Epithelial cell of alveolus of lung (primary cell): ENCODE data around the gene MRPS2. TPM values are rescaled to one million over a fixed set of nuclear protein-coding genes. Genes with fewer than 3 reads are reported as not detected.

Source experiments
- total RNA-seq: library from RNA; depleted of rRNA; stranded (reverse); fragments of >200 nt; gene quantifications from 2 replicates; pipeline ENCODE4 v1.2.1, GENCODE V29; 2015

The MRPS2 gene
- 45.4 and 56.5 TPM in 2 replicates for total RNA-seq

DNA sequence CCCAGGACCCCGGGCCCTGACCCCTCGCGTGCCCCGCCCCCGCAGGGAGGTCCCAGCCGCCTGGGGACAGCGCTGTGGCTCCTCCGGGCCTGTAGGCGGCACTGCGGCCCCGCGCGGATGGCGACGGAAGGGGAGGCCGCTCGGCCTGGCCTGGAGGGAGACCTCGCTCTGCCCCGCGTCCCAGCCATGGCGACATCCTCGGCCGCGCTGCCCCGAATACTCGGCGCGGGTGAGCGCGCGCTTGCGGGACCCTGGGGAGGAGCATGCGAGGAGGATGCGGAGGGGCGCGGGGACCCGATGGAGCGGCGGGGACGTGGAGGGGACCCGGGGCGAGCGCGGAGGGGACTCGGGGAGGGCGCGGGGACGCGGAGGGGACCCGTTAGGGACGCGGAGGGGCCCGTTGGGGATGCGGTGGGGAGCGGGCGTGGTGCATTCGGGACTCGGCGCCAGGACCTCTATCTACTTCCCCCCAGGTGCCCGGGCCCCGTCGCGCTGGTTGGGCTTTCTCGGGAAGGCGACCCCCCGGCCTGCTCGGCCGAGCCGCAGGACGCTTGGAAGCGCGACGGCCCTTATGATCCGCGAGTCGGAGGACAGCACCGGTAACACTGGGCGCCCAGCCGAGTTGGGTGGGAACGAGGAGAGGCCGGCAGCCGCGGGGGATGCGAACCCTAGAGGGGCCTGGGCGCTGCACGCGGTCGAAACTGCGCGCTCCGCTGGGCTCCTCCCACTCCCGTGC lies at the start of gene MRPS2:
Gene MRPS2, plus strand, starts transcription at position 158 of the 736 bp plus-strand sequence. Its CDS starts 29 bp downstream, at position 187.

DNA sequence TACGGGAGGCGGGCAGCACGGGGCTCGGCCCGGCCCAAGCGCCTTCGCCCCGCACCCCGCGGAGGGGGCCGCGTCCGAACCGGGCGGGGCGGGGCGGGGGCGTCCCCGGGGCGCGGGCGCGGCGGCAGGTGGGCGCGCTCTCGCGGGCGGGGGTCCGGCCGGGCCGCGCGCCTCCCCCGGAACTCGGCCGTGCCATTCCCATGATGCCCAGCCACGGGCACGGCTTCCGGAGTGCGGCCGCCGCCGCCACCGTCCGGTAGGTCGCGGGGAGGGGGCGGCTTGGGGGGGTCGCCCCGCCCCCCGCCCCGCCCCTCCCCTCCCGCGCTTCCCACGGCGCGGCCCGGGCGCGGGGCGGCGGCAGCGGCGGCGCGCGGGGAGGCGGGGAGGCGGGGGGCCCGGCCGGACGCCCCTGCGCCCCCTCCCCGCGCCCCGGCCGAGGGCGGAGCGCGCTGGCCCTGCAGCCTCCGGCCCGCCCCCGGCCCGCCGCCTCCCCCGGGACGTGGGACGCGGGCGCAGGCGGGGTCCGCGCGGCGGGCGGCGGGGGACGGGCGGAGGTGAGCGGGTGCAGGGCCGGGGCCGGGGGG lies 20.9 kb upstream of the MRPS2 start, which contains the start of gene PPP1R26:
Gene PPP1R26, plus strand, starts transcription at position 314 of the 584 bp plus-strand sequence. CDS start 4,729 bp downstream, outside the sequence.

DNA sequence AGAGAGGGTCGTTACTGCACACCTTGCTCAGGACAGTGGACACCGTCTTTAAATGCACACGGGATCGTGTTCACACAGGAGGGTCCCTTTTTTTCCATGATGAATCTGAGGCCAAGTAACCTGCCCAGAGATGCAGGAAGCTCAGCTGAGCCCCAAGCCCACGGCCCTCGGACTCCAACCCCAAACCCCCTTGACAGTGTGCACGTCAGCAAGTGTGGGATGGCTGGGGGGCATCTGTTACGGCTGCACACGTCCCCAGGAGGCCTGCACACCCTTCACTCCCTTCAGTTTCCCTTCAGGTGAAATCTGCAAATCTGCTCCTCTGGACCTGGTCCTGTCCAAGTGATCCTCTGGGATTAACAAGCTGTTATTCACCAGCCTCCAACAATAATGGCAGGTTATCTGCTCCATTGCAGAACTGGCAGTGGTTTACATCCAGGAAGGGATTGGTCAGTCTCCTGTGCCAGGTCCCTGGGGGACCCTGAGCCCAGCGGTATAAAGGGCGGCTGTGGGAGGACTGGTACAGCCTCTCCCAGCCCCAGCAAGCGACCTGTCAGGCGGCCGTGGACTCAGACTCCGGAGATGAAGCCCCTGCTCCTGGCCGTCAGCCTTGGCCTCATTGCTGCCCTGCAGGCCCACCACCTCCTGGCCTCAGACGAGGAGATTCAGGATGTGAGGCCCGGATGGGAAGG lies 20.6 kb downstream of the MRPS2 start, which contains the start of gene LCN1:
Gene LCN1, plus strand, starts transcription at position 525 of the 692 bp plus-strand sequence. Its CDS starts 58 bp downstream, at position 583.

DNA sequence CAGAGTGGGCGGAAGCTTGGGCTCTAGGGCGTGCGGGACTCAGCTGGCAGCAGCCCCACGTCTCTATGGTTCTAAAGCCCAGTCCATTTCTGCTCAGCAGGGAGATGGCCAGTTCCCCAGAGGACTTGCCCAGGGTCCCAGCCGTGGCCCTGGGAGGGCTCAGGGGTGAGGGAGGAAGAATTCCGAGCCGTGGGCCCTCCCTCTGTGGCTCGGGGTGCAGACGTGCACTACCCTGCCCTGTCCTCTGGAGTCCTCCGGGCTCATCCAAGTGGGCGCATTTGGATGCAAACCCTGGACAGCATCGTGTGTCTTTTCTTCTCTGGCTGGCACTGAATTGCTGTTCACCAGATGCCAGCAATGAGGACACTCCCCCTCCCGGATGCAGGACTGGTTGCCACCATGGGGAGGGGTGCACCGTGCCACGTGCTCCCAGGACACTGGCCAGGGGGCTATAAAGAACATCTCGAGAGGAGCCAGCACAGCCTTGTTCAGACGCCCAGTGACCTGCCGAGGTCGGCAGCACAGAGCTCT lies 45.2 kb downstream of the MRPS2 start, which contains the start of gene OBP2A:
Gene OBP2A, plus strand, starts transcription at position 481 of the 531 bp plus-strand sequence. CDS start 55 bp downstream, outside the sequence.

Other genes starting within 250 kb of the MRPS2 start
- 4.3 and 5.8 TPM in 2 replicates for gene PPP1R26, start 20.9 kb upstream of the MRPS2 start, total RNA-seq
- not detected in 2 replicates for gene LCN1, start 20.8 kb downstream of the MRPS2 start, total RNA-seq
- gene OBP2A, start 45.4 kb downstream of the MRPS2 start, total RNA-seq: not detected in 2 replicates
- 0.65 TPM in 1 of 2 replicates, not detected in the other for gene PAEP, start 61.1 kb downstream of the MRPS2 start, total RNA-seq
- gene GLT6D1, start 138.9 kb downstream of the MRPS2 start, total RNA-seq: not detected in 2 replicates
- gene LCN9, start 162.6 kb downstream of the MRPS2 start, total RNA-seq: not detected in 2 replicates
- gene SOHLH1, start 198.8 kb downstream of the MRPS2 start, total RNA-seq: not detected in 2 replicates
- gene KCNT1, start 201.5 kb downstream of the MRPS2 start, total RNA-seq: not detected in 2 replicates